GM21526 (cell line): ENCODE data around the gene PDE4D.

Experiments
- ATAC-seq: cut with Tn5 transposase; IDR thresholded peaks from one replicate; pipeline ENCODE4 v1.9.1; 2021; ENCODE audit warnings: moderate library complexity; ENCODE audit not compliant: unreplicated experiment, low FRiP score

The PDE4D gene

DNA sequence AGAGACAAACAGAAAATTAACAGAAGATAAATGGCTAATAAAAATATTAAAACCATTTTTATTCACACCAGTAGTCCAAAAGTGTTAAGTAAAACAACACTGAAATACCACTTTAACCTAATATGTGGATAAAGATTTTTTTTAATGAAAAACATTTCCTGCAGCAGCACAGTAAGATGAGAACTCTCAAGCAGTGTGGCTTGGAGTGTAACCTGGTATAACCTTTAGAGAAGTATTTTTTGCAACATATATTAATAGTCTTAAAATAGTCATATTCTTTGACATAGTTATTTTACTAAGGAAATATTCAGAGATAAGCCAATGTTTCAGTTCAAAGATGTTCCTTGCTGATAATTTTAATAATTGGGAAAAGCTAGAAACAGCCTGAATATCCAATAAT, 644.4 kb downstream of the PDE4D start:
- ATAC-seq, result no peak

GRCh38 chr5:59246882-59247281, 646.6 kb downstream of the PDE4D start:
- no peak for ATAC-seq

GRCh38 chr5:59246145-59246869, 647.2 kb downstream of the PDE4D start:
- no peak for ATAC-seq

DNA sequence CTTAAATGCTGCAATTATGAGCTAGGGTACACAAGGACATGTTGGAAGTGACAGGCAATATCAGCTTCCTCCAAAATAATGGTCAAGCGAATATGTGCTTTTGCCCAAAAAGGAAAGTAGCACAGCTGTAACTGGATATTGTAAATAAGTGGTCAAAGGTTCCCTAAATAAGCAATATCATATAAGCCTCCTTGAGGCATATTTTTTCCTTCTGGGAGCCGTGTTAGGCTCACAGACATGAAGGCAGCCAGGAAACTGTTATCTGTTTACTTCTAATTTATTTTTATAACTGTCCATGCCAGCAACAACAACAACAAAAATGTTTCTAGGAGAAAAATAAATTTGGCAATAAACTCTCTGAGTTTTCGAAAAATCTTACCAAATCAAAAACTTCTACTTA, 648.3 kb downstream of the PDE4D start:
- no peak for ATAC-seq

- ATAC-seq, result no peak
Observed at GRCh38 chr5:59241552-59241951, 652.0 kb downstream of the PDE4D start.

GRCh38 chr5:59241119-59241518, 652.4 kb downstream of the PDE4D start:
- ATAC-seq, result no peak

DNA sequence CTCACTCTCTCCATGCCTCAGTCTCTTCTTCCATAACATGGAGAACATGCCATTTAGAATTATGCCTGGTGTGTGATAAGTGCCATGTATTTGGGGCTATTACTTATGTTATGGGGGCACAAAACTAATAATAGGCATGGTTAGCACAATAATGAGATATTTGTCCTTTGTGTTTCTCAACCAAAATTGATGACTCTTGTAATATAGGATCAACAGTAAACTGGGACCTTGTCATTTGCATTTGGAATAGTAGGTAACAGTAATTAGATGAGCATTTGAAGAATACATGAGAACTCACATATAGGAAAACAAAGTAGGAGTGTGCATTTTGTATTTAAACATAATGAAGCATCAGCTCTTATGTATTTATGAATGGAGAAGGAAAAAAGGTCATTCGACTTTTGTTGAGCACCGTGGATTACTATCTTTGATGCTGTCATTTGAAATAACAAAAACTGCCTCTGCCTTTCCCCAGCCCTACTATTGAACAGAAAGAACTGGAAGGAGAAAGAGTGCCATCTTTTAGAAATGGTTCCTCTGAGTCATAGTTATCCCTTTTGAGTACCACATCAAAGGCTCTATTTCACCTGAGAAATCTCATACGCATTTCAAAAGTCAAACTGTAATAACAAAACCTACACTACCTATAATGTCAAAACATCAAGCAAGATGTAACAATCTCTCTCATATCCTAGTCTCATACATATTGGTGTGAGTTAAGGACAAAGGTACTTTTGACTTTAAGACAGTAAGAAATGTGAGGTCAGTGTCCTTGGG, 655.2 kb downstream of the PDE4D start:
- peak; percentile 68 for ATAC-seq

DNA sequence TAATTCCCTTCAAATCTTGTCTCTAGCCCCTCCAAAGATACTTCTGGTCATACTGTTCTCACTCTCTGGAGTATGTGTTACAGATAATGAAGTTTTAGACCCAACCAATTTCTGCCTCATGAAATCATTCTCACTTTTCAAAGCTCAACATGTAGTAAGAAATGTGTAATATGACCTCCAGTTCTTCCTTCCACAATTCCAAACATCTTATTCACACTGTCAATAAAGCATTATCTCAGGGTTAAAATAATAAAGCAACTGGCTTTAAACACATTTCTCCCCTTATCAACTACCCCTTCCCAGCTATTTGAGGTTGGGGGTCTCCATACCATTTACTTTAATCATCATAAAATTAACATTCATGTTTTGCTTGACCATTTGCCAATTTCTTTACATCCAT, 656.5 kb downstream of the PDE4D start:
- ATAC-seq, result no peak

DNA sequence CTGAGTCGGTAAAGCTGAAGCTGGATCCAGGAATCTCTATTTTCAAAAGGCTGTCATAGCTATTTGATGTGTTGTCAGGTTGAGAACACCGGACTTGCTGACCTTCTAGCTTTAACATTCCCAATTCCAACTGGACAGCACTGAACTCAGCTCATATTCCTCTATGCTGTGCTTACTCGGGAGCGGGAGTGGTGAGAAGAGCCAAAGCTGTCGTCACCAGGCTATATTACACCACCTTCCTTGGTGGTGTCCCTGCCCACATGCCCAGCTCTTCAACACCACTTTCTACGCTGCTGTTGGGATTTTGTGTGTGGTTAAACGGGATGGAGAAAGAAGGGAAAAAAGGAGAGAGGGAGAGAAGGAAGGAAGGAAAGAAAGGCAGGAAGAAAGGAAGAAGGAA, 657.1 kb downstream of the PDE4D start:
- ATAC-seq, result no peak

- no peak for ATAC-seq
Observed at GRCh38 chr5:59234236-59234635, 659.3 kb downstream of the PDE4D start.

GRCh38 chr5:59231221-59231931, 662.1 kb downstream of the PDE4D start:
- ATAC-seq, result no peak

GRCh38 chr5:59222687-59223511, 670.6 kb downstream of the PDE4D start:
- ATAC-seq, result no peak

GRCh38 chr5:59221769-59222168, 671.8 kb downstream of the PDE4D start:
- ATAC-seq, result no peak

DNA sequence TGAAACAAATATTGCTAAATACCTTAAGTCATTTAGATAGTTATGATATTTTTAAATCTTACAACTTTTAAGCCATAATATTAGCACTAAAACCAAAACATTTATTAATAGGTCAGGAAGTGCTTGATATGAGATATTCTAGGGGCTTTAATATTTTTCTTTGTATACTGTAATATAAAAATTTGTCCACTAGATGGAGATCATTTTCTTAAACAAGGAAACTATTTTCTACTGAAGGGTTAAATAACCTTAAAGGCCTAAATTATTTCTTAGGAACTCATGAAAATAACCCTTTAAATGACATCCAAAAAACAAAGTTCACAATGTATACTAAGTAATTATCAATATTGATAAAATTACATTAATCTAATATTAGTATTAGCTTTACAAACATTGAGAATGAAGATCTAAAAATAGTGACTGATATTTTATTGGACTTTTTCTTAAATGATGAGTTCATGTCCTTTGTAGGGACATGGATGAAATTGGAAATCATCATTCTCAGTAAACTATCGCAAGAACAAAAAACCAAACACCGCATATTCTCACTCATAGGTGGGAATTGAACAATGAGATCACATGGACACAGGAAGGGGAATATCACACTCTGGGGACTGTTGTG, 675.0 kb downstream of the PDE4D start:
- ATAC-seq, result no peak

- no peak for ATAC-seq
Observed at GRCh38 chr5:59216841-59217240, 676.7 kb downstream of the PDE4D start.

GRCh38 chr5:59212596-59212995, 680.9 kb downstream of the PDE4D start:
- no peak for ATAC-seq

DNA sequence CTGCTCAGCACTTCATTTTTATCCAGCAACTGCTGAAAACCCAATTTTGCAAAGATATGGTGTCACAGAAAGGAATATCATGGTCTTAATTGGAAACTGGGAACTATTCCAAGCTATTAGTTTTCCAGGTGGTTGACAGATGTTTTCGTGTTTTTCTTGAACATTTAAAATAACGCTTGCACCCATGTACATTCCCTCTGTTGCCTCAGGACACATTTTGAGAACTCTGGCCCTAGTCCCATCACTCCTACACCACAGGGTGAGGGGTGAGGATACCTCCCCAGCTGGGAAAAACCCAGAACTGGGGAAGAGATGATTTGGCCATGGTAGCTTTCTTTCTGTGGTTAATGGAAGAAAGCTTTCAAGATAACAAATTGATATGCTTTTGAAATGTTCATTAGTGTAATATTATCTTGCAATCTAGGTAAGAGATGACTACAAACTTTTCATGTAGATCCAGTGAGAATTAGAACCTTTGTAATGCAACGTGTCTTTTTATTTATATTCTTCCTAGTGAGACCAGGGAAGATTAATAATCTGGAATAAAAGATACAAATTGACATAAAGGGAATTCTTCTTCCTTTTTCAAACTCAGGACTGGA, 683.7 kb downstream of the PDE4D start:
- no peak for ATAC-seq

GRCh38 chr5:59208474-59208873, 685.1 kb downstream of the PDE4D start:
- ATAC-seq, result no peak

DNA sequence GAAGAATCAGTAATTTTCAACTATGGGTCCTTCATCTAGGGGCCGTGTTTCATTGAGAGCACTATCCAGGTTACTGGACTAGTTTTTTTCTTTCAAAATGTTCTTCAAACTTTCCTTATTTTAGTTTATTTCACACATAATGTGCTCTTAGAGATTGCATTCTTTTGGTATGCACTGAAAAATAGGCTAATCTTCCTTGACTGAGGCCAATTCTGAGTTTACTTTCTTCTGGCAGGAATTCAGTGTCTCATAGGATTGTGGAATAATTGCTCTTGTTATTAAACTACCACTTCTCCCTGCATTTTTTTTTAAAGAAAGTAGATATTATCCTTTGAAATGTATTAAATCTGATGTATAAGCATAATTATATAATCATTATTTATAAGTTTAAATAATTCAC, 686.1 kb downstream of the PDE4D start:
- no peak for ATAC-seq

DNA sequence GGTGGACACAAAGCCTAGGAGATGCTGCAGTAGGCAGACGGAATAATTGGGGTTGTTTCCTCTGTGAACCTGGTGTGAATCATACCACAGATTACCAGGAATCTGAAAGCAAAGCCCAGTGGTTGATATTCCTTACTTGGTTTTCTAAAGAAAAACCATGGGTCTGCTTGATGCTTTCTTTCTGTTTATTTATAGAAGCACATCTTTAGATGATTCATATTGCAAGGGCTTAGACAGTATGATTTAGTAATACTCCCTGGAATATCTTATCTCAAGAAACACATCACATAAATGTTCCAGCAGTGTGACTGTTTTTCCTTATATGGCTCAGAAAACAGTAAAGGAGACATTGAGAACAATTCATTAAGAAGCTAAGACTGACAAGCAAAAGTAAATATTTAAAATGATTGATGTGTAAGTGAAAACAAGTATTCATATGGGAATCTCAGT, 687.4 kb downstream of the PDE4D start:
- no peak for ATAC-seq
